PFSK-1 (cell line): Measurements from ENCODE around the gene CEACAM3.

Source experiments
- FOXP2 ChIP-seq: optimal IDR thresholded peaks from 2 replicates; pipeline ENCODE3; 2011; ENCODE audit warnings: borderline replicate concordance, control low read depth, inconsistent platforms; ENCODE audit not compliant: insufficient read depth; ENCODE audit errors: extremely low read length, extremely low read depth
- POLR2AphosphoS5 ChIP-seq: IDR thresholded peaks from 2 replicates; pipeline ENCODE4 v1.6.1; 2012; ENCODE audit warnings: low read depth, mild to moderate bottlenecking, control low read depth, low read length, moderate library complexity
- REST ChIP-seq, 2 experiments: IDR thresholded peaks; 2 replicates each; pipeline versions ENCODE4 v1.6.1 to v1.8.0; 2011 to 2012; ENCODE audit warnings: low read depth in 2 of 2, low read length in 2 of 2, control low read depth in 1 of 2, inconsistent platforms in 1 of 2, mild to moderate bottlenecking in 1 of 2, moderate library complexity in 1 of 2; ENCODE audit not compliant: insufficient read depth in 1 of 2
- SIN3A ChIP-seq: IDR thresholded peaks from 2 replicates; pipeline ENCODE4 v1.6.1; 2012; ENCODE audit warnings: mild to moderate bottlenecking, low read length, moderate library complexity, borderline replicate concordance; ENCODE audit not compliant: insufficient read depth
- TAF1 ChIP-seq: IDR thresholded peaks from 2 replicates; pipeline ENCODE4 v1.6.1; 2012; ENCODE audit warnings: low read length, control low read depth, borderline replicate concordance; ENCODE audit not compliant: insufficient read depth

The CEACAM3 gene

GRCh38 chr19:41753936-41754529 is 42.4 kb upstream of the CEACAM3 start:
- TF ChIP-seq FOXP2: no peak

- TF ChIP-seq SIN3A (no peak), POLR2AphosphoS5 (no peak), TAF1 (no peak), FOXP2 (no peak), REST (IDR thresholded peaks at IDR 0.05; ENCODE audit: insufficient read depth in 1 of 2, low read depth in 2 of 2, low read length in 2 of 2) (no peak)
These were observed 41.0 kb upstream of the CEACAM3 start, which contains the start of gene CEACAM6 for GRCh38 chr19:41755328-41755913. Gene CEACAM6, plus strand, starts transcription at chr19:41755530. Its CDS starts 109 bp downstream, at chr19:41755639.

GRCh38 chr19:41758846-41759245 is 37.5 kb upstream of the CEACAM3 start:
- TF ChIP-seq POLR2AphosphoS5 (no peak), FOXP2 (no peak), REST (IDR thresholded peaks at IDR 0.05; ENCODE audit: insufficient read depth in 1 of 2, low read depth in 2 of 2, low read length in 2 of 2) (no peak), SIN3A (no peak), TAF1 (no peak)

- TF ChIP-seq REST (IDR thresholded peaks at IDR 0.05; ENCODE audit: insufficient read depth in 1 of 2, low read depth in 2 of 2, low read length in 2 of 2) (no peak), POLR2AphosphoS5 (no peak), TAF1 (no peak), FOXP2 (no peak), SIN3A (no peak)
These were observed 29.3 kb upstream of the CEACAM3 start for GRCh38 chr19:41767115-41767514.

GRCh38 chr19:41769608-41770007 is 26.8 kb upstream of the CEACAM3 start:
- TF ChIP-seq TAF1 (no peak), SIN3A (no peak), FOXP2 (no peak), REST (IDR thresholded peaks at IDR 0.05; ENCODE audit: insufficient read depth in 1 of 2, low read depth in 2 of 2, low read length in 2 of 2) (no peak), POLR2AphosphoS5 (no peak)
